Stimulated activated CD4-positive, alpha-beta T cell treated with anti-CD3 and anti-CD28 coated beads, Interleukin-1b, Interleukin-23, amount 100 ng/mL, for 1 hour (primary cell): ENCODE data around the gene PRKAG1.
A peak's percentile ranks its signal among the peaks of the same experiment; 100 is the strongest.

ENCODE experiments used
- DNase-seq, 2 donors: peaks; one replicate each; pipeline ENCODE4 v3.0.0-alpha.2; 2020; ENCODE audit warnings: low read depth in 2 of 2

The PRKAG1 gene

DNA sequence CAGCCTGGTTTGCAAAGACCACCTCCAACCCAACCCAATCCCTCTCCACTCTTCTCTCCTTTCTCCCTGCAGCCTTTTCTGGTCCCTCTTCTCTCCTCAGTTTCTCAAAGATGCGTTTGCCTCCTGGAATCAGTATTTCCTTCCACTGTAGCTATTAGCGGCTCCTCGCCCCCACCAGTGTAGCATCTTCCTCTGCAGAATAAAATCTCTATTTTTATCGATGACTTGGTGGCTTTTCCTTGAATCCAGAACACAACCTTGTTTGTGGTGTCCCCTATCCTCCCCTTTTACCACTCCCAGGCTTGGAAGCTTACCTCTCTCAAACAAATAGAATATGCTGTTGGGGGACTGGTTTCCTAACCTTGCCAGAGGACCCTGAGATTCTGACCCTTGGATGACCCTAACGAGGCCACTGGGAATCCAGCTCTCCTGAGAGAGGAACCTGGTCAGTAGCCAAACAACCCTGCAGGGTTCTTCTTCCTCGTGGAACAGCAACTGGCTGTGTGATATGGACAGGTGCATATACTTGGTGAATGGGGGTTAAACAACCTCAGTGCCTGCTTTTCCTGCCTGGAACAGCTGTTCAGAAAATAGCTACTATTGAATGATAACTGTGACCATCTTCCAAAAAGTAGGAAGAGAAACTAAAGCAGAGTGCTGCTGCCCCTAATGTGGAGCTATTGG, 36.0 kb downstream of the PRKAG1 start:
- DNase-seq, result no peak

DNA sequence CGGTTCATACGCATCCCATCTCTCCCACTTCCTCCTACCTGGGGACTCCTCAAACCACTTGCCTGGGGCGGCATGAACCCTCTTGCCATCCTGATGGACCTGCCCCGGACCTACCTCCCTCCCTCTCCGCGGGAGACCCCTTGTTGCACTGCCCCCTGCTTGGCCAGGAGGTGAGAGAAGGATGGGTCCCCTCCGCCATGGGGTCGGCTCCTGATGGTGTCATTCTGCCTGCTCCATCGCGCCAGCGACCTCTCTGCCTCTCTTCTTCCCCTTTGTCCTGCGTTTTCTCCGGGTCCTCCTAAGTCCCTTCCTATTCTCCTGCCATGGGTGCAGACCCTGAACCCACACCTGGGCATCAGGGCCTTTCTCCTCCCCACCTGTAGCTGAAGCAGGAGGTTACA, 36.8 kb downstream of the PRKAG1 start:
- DNase-seq, result no peak

DNA sequence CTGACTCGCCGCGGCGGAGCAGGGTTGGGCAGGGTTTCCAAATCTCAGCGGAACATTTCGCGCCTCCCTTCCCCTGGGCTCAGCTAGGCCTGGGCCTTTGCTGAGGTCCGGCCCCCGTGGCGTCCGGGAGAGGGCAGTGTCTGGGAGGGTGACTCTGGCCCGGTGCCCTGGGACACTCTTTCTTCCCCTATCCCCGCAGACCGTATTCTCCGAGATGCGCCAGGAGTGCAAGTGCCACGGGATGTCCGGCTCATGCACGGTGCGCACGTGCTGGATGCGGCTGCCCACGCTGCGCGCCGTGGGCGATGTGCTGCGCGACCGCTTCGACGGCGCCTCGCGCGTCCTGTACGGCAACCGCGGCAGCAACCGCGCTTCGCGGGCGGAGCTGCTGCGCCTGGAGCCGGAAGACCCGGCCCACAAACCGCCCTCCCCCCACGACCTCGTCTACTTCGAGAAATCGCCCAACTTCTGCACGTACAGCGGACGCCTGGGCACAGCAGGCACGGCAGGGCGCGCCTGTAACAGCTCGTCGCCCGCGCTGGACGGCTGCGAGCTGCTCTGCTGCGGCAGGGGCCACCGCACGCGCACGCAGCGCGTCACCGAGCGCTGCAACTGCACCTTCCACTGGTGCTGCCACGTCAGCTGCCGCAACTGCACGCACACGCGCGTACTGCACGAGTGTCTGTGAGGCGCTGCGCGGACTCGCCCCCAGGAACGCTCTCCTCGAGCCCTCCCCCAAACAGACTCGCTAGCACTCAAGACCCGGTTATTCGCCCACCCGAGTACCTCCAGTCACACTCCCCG, 37.4 kb downstream of the PRKAG1 start:
- DNase-seq, result no peak

DNA sequence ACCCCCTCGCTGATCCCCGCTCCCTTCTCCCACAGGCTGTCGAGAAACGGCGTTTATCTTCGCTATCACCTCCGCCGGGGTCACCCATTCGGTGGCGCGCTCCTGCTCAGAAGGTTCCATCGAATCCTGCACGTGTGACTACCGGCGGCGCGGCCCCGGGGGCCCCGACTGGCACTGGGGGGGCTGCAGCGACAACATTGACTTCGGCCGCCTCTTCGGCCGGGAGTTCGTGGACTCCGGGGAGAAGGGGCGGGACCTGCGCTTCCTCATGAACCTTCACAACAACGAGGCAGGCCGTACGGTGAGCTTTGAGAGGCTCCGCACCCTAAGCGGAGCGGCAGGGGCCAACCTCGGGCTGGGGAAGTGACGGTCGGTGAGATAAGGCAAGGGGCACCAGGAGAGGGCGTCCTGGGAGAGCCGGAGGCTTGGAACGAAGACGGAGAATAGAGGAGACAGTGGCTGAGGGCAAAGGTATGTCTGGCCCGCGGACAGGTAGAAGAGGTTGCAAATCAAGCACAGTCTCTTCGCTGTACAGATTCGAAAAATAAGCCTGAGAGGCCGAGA, 38.1 kb downstream of the PRKAG1 start:
- DNase-seq, result no peak

DNA sequence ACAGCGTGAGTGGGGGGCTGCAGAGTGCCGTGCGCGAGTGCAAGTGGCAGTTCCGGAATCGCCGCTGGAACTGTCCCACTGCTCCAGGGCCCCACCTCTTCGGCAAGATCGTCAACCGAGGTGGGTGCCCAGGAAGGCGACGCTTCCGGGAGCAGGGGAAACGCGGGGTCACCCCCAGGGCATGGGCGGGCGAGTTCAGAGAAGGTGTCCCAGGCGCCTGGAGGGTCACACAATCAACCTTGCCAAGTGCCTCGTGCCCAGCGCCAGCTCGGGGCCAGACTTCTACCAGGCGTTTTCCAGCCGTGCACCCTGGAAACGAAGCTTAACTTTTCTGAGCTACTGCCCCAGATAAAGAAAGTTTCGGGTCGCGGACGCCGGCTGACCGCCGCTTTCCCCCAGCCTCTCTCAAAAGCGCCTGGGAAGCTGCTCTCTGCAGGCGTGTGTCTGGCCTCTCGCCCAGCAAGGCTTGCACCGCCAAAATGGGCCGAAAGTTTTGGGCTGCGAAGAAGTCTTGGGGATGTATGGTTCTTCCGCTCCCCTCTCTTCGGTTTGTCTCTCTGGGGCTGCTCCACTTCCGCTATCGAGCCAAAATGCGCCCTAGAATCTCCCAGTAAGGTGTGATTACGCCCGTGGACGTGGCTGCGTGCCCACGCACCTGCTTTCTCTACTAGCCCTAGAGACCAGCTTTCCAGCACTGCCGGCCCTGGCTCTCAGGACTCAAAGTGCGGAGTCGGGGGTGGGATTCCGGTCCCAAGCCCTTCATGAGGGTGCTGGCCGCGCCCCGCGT, 38.8 kb downstream of the PRKAG1 start:
- no peak for DNase-seq

DNA sequence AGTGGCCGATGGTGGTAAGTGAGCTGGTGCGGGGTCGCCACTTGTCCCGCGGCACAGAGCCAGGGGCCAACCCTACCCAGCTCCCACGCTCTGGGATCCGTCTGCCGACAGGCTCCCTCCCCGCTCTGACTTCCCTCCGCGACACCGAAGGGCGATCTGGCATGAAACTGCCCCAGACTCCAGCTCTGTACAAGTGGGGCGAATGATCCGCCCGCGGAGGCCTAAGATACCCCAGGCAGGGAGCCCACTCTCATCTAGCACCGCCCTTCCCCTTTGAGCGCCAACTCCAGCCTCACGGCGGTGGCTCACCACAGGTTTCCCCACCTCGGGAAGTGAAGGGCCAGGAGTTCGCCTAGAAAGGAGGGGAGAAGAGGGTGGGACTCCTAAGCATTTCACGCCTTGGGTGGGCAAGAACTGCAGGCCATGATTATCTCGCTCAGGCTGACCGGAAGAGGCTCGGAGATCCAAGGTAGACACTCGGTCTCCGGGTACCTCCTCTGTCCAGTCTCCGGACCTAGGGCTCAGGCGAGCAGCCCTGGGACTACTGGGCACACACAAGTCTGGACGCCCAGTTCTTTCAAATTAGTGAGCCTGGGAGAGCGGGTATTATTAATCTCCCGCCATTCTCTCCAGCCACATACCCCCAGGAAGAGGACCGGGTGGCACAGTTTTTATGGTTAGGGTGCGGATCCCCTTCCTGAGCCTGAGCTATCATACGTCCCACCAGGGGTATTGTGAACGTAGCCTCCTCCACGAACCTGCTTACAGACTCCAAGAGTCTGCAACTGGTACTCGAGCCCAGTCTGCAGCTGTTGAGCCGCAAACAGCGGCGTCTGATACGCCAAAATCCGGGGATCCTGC, 39.6 kb downstream of the PRKAG1 start:
- DNase-seq, result no peak

DNA sequence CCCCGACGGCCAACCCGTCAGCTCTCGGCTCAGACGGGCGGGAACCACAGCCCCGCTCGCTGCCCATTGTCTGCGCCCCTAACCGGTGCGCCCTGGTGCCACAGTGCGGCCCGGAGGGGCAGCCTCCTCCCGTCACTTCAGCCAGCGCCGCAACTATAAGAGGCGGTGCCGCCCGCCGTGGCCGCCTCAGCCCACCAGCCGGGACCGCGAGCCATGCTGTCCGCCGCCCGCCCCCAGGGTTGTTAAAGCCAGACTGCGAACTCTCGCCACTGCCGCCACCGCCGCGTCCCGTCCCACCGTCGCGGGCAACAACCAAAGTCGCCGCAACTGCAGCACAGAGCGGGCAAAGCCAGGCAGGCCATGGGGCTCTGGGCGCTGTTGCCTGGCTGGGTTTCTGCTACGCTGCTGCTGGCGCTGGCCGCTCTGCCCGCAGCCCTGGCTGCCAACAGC, 40.3 kb downstream of the PRKAG1 start, which contains the start of gene WNT1:
TSS of gene WNT1 (plus strand) at position 32 of the 450 bp plus-strand sequence. CDS start at position 361, 329 bp downstream.
- no peak for DNase-seq

DNA sequence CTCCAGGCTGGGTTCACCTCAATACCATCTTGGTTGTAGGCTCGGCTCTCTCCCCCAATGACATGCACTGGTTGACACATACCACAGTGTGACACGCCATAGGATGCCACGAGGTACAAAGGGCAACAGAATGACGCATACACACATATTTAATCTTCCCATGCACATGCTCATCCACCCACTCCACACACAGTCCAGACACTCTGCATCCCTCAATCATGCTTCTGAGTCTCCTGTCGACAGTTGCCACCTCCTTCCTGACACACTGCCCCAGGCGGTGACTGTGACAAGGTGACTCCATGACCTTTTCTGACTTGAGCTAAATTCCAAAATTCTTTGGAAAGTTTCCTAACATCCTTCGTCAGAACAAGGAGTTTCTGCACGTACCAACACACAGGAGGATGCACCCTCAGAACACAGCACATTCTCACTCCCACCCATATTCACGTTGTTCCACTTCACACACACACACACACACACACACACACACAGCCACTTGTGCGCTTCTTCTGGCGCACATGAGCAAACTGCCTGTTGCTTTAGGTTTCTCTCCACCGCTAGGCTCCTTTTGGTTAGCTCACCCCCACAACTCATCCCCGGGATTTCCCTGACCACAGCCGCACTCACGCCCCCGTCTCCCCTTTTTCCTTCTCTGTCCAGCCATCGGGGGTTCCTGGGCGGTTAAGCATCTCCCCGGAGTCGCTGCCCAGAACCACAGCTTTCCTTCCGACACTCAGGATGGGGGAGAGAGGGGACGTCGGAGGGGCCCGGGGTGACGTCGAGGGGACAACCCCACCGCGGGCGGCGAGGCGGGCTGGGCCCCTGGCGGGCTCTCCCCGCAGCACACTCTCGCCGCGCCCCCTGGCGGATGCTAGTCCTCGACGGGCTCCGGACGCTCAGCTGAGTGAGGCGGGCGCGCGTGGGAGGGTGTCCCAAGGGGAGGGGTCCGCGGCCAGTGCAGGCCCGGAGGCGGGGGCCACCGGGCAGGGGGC, 41.0 kb downstream of the PRKAG1 start:
- DNase-seq, result peak; percentile 57 to 74

DNA sequence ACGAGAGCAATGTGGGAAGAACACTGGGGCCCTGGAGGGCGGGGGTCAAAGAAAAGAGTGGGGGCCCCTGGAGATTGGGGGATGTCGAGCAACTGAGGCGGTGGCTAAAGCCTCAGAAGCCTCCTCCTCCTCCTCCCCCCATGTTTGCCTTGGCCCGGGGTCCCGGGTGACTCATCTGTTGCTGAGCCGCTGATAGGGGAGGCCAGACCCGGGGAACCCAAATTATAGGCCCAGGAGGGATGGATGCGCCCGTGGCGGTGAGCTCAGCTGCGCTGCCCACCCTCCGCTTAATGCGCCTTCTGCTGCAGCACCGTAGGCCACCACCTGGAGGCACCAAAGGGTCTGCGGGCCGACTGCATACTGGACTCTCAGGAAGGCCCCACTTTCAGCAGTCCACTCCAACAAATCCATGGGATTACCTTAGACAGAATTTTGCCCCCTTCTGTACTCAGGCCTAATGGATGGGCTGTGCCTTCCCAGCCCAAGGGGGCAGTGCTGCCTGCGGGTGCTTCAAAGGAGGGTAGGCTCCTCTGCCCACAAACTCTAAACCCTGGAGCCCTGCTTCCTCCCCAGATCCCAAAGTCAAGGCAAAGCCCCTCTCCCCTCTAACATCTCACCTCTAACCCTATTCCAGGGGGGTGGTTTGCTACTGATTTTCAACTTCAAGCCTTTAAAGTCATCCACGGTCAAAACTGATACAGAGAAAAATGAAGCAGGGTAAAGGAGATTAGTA, 44.5 kb downstream of the PRKAG1 start:
- no peak for DNase-seq

DNA sequence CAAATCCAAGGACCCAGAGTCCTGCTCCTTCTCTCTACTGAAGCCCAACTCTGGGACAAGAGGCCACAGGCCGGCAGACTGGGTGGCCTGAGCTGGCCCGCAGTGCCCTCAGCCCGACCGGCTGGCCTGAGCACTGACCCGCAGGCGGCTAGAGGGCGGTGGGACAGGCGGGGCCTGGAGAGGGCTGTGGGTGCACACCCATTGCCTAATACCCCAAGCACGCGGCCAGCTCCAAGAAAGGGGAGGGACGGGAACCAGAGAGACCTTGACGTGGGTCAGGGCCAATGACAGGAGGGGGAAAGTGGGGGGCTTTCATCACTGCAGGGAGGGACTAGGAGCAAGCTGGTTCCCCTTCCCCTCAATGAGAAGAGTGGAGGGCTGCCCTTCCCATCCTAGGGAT, 45.0 kb downstream of the PRKAG1 start:
- DNase-seq, result no peak

DNA sequence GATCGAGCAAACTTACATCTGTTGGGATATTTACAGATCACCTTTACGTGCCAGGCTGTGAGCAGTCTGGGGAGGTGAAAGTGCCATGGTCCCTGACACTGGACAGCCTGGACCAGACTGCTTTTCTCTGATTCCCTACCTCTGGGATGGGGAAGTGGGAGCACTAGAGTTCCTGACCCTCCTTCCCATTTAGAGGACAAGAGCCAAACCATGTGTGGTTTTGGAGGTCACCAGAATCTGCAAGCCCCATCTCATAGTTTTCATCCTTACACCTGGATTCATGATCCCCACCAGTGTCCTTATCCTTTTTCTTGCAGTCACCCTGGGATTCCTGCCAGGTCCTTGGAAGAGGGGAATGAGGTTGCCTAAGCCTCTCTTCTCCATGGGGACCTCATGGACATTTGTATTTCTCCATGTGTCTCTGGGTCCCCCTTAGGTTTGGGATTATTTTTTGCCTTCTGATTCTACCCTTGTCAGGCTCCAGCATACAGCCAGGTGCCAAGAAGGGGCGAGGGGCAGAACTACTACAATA, 45.6 kb downstream of the PRKAG1 start:
- DNase-seq, result no peak

DNA sequence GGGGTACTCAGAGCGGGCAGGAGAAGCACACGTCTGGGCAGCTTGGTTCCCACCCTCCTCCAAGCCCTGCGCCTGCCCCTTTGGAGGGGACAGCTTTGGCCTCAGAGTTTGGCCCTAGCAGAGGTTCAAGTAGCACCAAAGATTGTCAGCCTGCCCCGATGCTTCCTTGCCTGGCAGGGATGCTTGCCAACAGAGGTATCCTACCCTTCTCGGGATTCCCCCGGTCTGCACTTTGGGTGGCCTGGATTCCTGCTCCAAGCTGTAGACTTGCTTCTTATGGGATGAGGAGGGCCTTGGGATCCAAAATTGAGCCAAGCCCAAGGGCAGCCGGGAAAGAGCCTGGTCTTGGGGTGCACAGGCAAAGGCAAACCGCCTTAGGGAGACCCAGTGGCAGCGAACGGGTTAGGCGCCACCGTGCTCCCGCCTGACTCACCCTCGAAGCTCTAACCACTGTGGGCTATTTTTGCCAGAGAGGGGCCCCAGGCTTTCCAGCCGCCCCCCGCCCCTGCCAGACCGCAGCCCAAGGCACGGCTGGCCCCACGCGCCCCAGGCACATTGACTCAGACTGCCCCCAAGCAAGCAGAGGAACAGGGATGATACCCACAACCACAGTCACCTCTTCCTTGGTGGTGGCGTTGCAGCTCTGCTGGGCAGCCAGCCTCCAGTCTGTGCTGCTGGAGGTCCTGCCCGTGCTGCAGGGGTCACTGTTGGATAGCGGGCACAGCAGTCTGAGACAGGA, 46.2 kb downstream of the PRKAG1 start:
- no peak for DNase-seq

DNA sequence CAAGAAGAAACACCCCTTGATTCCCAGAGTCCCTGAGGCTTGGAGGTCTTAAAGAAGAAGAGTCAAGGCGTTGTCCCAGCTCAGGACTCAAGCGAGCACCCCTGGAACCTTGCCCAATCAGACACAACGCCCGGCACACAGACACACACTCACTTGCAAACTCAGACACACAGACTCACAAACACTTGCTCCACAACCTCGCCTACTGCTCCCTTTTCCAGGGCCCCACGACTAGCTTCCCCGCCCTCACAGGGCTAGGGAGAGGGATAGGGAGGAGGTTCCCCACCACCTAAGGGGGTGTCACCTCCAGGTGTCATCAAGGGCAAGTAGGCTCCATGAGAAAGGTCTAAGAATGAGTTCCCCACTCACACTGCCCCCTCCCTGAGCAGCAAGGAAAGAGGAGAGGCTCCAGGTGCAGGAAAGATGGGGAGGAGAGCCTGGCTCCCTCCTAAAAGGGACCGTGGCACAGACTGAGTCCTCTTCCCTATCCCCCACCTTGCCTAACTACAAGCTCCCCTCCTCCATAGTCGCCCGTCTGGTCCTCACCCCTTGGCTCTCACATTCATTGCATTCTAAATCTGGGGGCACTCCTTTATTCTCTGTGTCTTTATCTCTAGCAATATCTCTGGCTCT, 47.8 kb downstream of the PRKAG1 start:
- no peak for DNase-seq

DNA sequence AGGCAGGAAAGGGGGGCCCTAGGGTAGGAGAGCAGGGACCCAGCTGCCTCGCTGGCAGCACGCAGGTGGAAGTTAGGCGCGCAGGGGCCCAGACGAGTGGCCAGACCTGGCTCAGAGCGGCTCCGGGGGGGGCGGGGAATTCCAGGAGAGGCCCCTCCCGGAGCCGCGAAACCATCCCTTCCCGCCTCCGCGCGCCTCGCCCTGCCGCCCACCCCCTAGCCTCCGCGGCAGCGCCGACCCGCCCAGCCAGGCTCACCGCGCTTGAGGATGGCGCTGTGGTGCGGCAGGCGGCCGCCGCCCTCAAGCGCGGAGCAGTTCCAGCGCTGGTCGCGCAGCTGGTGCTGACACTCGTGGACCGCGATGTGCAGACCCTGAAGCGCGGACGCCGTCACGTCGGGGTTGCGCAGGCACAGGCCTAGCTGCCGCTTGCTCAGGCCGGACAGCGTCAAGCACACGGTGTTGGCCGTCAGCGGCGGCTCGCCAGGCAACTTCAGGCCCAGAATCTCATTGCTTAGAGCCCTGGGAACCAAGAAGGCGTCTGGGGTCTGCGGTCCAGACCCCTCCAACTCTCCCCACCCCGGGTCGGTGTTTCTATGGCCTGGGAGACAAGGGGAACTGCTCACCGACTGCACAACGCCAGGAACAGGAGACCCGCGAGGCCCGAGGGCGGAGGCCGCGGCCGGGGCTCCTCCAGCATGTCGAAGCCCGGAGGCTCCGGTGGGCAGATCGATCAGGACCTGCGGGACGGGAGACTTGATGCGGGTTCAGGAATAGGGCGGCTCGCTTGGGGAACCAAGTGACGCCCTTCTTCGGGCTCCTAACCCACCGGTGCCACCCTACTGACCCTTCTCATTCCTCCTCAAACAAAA, 48.5 kb downstream of the PRKAG1 start:
- DNase-seq, result no peak

DNA sequence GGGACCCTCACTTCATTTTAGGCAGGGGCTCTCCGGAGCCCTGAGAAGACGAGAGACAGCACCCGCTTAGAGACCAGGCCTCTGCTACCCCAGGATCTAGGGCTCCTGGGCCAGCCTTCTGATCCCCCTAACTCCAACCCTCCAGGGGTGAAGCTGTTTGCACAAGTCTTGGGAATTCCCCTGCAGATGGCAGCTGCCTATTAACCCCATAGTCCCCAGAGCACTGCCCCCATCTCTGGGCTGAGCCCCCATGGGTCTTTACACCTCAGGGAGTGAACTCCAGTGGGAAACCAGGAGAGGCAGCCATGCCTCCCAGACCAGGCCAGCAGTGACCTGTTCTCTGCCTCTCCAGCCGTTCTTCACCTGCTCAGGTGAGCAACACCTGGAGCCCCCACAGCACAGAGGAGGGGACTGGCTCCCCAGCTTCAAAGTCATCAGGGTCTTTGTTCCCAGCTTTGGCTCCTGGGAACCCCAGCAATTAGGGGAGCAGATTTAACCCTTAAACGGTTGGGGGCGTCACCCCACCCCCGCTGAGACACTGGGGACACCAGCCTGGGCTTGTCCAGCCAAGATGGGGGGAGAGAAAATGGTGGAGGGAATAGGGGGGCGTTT, 49.3 kb downstream of the PRKAG1 start:
- DNase-seq, result no peak

DNA sequence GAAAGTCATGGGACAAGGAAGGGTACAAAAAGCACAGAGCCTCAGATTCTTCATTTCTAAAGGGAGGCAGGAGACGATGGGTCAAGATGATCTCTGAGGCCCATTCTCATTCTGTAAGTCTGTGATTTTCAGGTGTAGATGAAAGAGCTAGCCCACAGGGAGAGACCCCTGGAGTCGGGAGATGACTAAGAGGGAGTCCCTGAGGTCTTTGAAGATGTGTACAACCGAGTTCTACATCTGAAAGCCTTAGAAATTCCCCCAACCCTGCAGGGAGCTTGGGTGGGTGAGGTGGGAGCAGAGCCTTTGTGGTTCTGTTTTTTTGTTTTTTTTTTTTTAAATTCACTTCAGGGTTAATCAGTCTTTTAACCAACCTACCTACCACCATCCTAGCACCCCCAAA, 50.1 kb downstream of the PRKAG1 start:
- DNase-seq, result no peak
